Fibroblast of skin of left biceps (primary cell): ENCODE results near the gene LRRC15.

Experiments used
- DNase-seq, 2 experiments: peaks; one replicate each; pipeline ENCODE4 v3.0.0-alpha.2; 2013; ENCODE audit warnings: low read depth in 2 of 2

The LRRC15 gene

GRCh38 chr3:194369522-194370279 lies at the start of gene LRRC15:
Gene LRRC15 (minus strand): TSS chr3:194369743. CDS start chr3:194361043, 8,700 bp downstream.
- no peak for DNase-seq

GRCh38 chr3:194418671-194419070 lies 49.1 kb upstream of the LRRC15 start:
- DNase-seq = no peak

- DNase-seq = no peak
Measured at GRCh38 chr3:194407423-194407822, 37.9 kb upstream of the LRRC15 start.

GRCh38 chr3:194405766-194406165 lies 36.2 kb upstream of the LRRC15 start:
- no peak for DNase-seq

GRCh38 chr3:194404365-194405140 lies 35.0 kb upstream of the LRRC15 start:
- DNase-seq = peak; percentile 15 to 19

- no peak for DNase-seq
Measured at GRCh38 chr3:194401868-194402329, 32.4 kb upstream of the LRRC15 start.

- no peak for DNase-seq
Measured at GRCh38 chr3:194401346-194401745, 31.8 kb upstream of the LRRC15 start.

GRCh38 chr3:194399874-194400411 lies 30.4 kb upstream of the LRRC15 start:
- no peak for DNase-seq

GRCh38 chr3:194399166-194399565 lies 29.6 kb upstream of the LRRC15 start, which contains the start of gene GP5:
Gene GP5 (minus strand): TSS chr3:194399266. CDS start chr3:194398282, 984 bp downstream.
- DNase-seq = no peak

GRCh38 chr3:194397757-194398312 lies 28.3 kb upstream of the LRRC15 start:
- no peak for DNase-seq

GRCh38 chr3:194396859-194397756 lies 27.6 kb upstream of the LRRC15 start:
- no peak for DNase-seq

GRCh38 chr3:194396539-194396858 lies 27.0 kb upstream of the LRRC15 start:
- DNase-seq = no peak

- DNase-seq = peak; percentile 31 to 33
Measured at GRCh38 chr3:194395778-194396538, 26.4 kb upstream of the LRRC15 start.

GRCh38 chr3:194395212-194395611 lies 25.7 kb upstream of the LRRC15 start:
- peak; percentile 35 to 38 for DNase-seq

GRCh38 chr3:194392576-194392975 lies 23.0 kb upstream of the LRRC15 start:
- DNase-seq = no peak

GRCh38 chr3:194390835-194391234 lies 21.3 kb upstream of the LRRC15 start:
- no peak for DNase-seq

- DNase-seq = no peak
Measured at GRCh38 chr3:194389269-194389668, 19.7 kb upstream of the LRRC15 start.

GRCh38 chr3:194387926-194388418 lies 18.4 kb upstream of the LRRC15 start:
- no peak for DNase-seq

- DNase-seq = no peak
Measured at GRCh38 chr3:194387276-194387675, 17.7 kb upstream of the LRRC15 start.

GRCh38 chr3:194386648-194387047 lies 17.1 kb upstream of the LRRC15 start:
- no peak for DNase-seq
